ENCODE measurements around the gene SFXN5.

GRCh38 chr2:72952110-72952823 is 119.2 kb downstream of the SFXN5 start:
- TF ChIP-seq CTCF (IDR thresholded peaks at IDR 0.05) (no peak), POLR2A (IDR thresholded peaks at IDR 0.05) (no peak), POLR2AphosphoS5 (IDR thresholded peaks at IDR 0.05; ENCODE audit: insufficient read depth in 1 of 2, low read depth in 1 of 2) (no peak)

Measured in vagina (tissue), 2 donors.